Activated T-cell treated with anti-CD3 and anti-CD28 coated beads, Interleukin-2, amount 50 U/mL, for 1 hour (primary cell): ENCODE measurements around the gene MAN2B2.

Experiments used
- DNase-seq: peaks from one replicate; pipeline ENCODE4 v3.0.0-alpha.2; 2020

MAN2B2 gene

DNA sequence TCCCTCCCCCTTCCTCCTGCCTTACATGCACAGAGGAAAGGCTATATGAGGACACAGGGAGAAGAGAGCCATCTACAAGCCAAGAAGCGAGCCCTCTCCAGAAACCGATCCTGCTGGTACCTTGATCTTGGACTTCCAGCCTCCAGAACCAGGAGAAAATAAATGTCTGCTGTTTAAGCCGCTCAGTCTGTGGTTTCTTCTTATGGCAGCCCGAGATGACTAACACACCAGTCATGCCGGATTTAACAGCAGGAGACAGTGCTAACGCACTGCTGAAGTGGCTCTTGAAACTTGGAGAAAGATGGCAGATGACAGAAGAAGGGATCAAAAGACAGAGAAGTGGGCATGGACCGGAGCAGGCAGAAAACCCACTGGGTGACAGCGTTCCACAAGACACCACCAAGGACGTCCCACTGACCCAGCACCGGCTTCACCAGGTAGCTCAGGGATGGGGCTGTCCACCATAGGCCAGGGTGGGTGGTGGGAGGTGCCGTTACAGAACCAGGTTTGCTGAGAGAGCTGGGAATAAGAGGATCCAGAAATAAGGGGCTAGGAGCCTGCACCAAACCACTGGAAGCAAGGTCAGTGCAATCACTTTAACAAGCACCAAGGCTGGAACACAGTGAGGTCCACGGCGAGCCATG lies 6.2 kb upstream of the MAN2B2 start:
- no peak for DNase-seq

DNA sequence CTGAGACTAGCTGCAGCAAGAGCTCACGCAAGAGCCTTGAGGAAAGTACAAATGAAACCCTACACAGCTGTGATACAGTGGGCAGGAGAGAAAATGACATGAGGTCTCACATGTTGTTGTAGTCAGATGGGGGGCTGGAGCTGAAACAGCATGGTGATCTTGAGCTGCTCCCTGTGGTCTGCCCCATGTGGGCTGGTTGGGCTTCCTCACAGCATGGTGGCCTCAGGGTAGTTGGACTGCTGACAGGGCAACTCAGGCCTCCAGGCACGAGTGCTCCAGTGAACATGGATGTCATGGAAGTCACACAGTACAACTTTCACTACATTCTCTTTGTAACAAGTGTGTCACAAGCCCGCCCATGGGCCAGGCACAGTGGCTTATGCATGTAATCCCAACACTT lies 3.4 kb upstream of the MAN2B2 start:
- no peak for DNase-seq

DNA sequence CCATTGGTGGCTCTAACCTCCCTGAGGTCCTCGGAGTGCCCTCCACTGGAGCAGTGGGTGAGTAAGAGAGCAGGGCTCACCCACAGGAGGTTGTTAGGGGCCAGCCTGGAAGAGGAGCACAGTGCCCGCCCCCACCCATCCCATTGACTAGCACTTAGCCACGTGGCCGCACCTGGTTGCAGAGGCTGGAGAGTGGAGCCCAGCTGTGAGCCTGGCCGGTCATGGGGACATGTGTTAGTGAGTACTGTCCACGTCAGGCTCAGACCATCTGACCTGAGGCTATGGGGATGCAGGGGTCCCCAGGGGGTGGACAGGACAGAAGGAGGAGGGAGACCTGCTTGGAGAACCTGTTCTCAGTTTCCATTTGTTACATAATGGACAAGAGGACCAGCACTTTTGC lies 1.4 kb upstream of the MAN2B2 start:
- DNase-seq = no peak

DNA sequence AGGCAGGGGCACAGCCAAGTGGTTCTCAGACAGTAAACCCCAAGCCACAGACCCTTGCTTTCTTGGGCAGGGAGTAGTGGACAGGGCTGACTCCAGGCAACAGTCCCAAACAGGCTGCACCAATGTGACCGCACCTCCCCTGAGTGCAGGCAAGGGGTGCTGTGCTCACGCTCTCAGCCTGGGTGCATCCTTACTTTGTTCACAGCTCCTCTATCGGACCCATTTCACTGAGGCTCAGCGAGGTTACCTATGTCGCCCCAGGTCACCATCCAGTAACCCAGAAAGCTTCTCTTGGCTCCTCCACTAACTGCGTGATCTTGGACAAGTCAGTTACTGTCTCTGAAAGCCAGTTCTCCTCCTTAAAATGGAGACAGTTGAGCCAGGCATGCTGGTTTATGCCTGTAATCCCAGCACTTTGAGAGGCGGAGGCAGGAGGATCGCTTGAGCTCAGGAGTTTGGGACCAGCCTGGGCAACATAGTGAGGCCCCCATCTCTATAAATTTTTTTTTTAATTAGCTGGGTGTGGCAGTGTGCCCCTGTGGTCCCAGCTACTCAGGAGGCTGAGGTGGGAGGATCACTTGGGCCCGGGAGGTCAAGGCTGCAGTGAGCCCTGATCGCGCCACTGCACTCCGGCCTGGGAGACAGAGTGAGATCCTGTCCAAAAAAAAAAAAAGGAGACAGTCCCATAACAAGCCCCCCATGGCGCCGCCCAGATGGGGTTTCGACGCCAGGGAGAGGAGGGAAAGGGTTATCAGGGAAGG lies 823 bp upstream of the MAN2B2 start:
- DNase-seq = no peak

DNA sequence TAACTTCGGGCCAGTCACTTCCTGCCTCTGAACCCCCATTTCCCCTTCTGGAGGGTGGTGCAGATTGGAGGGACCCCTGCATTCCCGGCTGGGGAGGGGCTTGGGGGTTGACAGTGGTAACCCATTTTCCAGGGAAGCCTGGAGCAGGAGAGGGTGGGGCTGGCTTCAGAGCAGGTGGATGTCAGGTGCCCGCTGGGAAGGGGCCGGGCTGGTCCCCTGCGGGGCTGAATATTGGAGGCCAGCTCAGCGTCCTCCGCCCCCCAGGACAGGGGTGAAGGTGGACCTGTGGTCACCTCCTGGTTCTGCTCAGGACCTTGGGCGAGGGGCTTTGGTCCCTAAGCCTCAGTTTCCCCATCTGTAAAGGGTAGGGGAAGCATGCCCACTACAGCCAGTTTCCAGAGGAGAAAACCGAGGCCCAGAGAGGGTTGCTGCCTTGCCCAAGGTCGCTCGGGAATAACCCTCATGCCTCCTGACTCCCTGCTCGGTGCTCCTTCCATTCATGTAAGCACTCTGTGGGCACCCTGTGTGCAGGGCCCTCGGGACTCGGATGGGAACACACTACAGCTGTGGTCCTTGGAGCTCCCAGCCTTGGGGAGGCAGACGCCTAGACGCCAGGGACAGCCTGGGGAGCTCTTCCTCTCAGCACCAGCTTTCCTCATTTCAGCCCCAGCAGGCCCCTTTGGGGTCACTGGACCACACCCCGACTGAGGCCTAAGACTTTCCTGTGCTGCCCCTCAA lies 683 bp downstream of the MAN2B2 start:
- DNase-seq = no peak

DNA sequence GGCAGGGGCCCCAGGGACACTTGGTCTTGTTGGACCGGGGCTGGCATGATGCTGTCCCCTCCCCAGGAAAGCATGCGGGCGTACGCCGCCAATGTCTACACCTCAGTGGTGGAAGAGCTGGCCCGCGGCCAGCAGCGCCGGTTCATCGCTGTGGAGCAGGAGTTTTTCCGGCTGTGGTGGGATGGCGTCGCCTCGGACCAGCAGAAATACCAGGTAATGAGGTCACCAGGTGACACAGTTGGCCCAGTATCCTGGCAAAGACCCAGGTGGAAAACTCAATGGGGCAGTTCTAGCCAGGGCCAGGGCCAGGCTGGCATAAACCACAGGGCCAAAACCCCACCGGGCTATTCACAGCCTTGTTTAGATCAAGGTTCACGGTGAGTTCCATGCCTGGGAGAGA lies 1.5 kb downstream of the MAN2B2 start:
- DNase-seq = no peak

DNA sequence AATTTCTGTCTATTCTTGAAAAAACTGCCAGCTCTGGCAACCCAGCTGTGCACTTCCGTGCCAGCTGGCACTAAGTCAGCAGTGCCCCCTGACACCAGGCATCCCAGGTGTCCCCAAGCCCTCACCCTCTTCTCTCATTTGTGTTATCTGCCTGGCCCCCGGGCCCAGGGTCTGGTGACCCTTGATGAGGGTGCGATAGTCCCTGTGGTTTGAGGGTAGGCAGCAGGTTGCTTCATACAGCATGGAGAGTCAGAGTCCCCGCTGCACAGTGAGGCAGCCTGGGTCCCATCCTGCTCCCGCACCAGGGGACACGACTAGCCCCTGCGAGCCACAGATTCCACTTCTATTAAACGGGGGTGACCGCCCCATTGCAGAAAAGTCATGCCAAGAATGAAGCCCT lies 1.9 kb downstream of the MAN2B2 start:
- DNase-seq = no peak

DNA sequence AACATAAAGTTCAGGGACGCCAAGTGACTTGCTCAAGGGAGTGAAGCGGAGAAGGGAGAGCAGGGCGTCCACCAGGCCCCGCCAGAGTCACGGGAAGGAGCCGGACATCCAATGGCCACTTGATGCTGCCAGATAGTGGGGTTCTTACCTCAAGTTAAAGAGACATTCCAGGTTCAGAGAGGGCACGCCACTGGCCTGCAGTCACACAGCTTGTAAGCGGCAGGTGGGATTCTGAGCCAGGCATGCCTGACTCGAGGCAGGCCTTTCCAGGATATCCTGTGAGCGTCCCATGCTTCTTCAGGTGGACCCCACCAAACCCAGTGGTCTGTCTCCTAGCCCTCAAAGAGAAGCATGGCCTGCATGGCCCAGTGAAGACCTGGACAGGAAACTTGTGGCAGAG lies 2.4 kb downstream of the MAN2B2 start:
- no peak for DNase-seq

DNA sequence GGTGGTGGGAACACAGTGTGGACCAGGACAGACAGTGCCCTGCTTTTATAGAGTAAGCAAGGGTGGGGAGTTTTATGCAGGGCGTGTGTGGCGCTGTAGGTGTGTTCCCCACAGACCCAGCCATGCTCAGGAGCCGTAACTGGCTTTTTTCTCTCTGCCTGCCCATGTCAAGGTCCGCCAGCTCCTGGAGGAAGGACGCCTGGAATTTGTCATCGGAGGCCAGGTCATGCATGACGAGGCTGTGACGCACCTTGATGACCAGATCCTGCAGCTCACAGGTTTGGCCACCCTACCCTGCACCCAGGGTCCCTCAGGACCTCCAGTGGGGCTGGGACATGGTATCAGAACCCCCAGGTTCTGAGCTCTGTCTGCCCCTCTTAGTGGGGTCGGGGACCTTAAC lies 3.2 kb downstream of the MAN2B2 start:
- no peak for DNase-seq

DNA sequence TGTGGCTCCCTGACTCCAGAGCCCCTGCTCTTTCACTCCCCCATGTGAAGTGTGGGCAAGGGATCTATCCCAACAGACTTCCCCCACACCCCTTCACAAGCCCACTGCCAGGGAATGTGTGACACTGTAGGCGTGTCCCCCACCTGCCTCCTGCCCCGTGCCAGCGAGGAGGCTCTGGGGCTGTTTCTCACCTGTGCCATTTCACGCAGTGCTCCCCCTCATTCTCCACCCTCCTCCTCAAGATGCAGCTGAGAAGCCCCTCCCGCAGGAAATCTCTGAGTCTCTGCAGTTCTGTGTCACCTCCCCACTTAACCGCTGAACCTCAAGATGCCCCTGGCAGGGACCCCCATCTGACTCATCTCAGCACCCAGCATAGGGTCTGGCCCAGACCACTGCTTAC lies 5.4 kb downstream of the MAN2B2 start:
- no peak for DNase-seq

DNA sequence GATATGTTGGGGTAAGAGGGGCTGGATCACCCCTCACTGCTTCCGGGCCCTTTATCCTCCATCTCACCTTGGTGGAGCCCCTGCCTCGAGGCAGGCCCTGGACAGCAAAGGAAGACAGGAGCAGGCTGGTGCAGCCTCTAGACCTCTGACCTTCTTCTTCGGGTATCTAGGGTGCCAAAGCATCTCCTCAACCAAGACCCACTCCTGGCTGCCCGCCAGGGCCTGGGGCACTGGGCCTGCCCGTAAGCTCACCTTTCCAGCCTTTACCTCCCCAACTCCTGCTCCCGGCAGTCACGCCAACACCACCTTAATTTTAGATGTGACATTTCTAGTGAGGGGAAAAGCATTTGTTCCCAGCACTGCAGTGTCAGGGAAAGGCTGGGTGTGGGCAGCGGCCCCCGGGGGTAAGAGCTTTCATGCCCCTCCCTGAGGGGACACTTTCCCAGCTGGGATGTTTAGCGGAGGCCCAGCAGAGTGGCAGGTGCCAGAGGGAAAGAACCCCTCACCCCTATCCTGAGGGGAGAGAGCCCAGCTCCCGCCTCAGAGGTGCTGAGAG lies 6.7 kb downstream of the MAN2B2 start:
- DNase-seq = no peak

DNA sequence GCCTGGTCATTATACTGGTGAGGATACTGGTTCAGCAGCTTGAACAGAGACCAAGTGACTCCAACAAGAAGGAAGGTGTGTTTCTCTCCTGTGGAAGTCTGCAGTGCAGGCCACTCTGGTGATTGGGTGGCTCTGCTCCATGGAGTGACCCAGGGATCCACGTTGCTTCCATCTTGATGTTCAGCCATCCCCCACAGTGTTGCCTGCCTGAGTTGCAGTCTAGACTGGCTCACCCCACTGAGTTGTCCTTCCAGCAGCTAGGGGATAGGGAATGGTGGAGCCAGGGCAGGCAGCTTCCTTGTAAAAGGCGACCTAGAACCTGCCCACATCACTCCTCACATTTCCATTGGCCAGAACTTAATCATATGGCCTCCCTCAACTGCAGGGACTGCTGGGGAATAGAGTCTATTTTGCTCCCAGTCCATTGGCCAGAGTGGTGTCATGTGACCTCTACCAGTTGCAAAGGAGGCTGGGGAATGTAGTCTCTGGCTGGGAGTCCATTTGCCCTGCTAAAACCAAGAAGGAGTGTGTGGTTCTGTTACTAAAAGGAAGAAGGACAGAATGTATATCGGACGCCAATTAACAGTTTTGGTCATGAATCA lies 8.0 kb downstream of the MAN2B2 start:
- no peak for DNase-seq

DNA sequence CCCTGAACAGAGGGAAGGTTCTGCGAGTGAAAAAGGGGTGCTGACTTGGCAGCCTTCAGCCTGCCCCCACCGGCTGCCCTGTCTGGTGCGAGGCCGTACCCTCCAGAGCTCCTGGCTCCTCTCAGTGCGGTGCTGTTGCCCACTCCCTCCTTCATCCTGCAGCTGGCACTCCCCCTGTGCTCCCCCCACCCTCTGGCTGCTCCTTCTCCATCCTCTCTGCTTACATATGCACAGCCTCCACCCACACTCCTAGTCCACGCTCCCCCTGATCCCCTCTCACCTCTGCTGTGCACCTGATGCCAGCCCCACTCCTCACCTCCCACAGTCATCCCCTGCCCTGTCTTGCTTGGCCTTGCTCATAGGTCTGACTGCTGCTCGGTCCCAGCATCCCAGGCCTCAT lies 9.9 kb downstream of the MAN2B2 start:
- DNase-seq = no peak

DNA sequence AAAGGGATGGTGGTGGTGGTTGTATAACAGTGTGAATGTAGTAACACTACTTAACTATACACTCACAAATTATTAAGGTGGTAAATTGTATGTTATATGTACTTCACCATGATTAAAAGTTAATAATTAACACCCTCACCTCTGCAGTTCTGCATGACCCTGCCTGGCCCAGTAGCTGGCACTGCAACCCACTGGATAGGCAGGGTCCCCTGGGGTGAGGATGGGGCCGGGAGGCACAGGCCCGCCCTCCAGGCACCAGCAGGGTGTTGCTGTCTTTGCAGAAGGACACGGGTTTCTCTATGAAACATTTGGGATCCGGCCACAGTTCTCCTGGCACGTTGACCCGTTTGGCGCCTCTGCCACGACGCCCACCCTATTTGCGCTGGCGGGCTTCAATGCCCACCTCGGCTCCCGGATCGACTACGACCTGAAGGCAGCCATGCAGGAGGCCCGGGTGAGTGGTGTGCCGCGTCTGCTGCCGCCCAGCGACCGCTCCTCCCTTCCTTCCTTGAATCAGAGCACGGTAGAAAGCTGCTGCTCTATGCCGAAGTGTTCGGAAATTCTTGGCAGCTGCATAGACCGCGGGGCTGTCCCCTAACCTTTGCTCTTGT lies 11.8 kb downstream of the MAN2B2 start:
- no peak for DNase-seq

DNA sequence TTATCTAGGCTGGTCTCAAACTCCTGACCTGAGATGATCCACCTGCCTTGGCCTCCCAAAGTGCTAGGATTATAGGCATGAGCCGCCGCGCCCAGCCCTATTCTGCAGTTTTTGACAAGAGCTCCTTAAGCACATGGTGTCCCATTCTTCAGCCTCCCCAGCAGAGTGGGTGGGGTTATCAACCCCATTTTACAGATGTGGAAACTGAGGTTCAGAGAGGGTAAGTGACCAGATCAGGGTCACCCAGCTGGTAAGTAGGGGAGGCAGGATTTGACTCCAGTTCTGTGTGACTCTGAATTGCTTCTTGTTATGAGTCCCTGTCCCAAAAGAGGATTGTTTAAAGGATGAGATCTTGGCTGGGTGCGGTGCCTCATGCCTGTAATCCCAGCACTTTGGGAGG lies 14.5 kb downstream of the MAN2B2 start:
- DNase-seq = no peak

DNA sequence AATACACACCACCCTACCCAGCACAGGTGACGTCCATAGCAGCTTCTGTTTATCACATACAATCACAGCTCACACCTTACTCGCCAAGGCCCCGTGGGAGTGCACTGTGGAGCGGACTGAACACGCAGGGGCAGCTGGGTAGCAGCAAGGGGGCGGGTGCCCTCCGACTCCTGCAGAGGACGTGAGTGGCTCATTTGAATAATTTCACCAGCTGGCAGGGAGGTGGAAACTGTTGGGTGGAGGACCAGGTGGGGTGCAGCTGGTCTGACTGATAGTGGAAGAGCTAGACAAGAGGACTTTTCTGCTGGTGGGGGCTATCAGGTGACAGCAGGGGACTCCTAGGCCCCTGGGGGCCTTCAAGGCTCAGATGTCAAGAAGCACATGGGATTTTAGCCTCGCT lies 16.3 kb downstream of the MAN2B2 start:
- DNase-seq = no peak

DNA sequence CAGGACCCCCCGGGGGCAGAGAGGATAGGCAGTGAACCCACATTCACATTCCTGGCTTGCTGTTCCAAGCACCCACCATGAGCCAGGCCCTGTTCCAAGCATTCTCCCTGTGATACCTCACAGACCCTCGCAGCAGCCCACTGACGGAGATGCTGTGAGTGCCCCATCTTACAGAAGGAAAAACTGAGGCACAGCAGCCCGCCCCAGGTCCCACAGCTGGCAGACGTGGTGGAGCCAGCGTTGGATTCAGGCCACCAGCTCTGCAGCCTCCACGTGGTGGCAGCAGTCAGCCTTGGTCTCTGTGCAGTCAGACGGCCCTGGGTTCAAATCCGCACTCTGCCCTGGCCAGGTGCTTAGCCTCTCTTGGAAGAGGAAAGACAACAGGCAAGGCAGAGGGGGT lies 16.8 kb downstream of the MAN2B2 start:
- DNase-seq = no peak

DNA sequence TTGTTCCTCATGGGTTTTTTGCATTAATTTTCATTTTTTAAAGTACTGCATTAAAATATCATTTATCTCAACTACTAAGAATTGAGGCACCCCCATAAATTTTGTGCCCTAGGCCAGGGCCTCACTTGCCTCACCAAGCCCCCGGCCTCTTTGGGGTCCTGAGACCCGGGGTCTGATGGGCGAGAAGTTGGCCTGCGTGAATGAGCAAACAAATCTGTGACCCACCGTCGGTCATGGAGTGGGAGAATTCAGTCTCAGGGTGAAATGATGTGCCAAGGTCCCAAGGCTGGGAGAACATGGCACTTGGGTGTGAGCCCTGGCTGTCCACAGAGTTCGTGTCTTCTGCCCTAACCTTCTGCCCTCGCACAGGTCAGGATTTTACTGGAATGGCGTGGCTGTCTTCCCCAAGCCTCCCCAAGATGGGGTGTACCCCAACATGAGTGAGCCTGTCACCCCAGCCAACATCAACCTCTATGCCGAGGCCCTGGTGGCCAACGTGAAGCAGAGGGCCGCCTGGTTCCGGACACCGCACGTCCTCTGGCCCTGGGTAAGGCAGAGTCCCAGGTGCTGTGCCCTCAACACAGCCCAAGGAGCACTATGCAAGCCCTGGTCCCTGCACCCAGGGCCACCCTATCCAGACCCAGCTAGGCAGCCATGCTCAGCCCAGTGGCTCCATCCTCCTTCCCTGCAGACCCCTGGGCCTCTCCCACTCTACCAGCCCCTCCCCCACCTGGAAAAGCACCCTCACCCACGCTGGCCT lies 18.0 kb downstream of the MAN2B2 start:
- no peak for DNase-seq

DNA sequence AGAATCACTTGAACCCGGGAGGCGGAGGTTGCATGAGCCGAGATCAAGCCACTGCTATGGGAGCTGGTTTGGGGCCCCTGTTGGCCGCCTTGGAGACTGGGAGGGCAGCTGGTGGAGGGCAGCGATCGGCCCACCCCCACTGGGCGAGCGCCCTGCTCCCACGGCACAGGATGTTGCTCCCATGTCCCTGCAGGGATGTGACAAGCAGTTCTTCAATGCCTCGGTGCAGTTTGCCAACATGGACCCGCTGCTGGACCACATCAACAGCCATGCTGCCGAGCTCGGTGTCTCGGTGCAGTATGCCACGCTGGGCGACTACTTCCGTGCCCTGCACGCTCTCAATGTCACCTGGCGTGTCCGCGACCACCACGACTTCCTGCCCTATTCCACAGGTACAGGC lies 19.4 kb downstream of the MAN2B2 start:
- no peak for DNase-seq

DNA sequence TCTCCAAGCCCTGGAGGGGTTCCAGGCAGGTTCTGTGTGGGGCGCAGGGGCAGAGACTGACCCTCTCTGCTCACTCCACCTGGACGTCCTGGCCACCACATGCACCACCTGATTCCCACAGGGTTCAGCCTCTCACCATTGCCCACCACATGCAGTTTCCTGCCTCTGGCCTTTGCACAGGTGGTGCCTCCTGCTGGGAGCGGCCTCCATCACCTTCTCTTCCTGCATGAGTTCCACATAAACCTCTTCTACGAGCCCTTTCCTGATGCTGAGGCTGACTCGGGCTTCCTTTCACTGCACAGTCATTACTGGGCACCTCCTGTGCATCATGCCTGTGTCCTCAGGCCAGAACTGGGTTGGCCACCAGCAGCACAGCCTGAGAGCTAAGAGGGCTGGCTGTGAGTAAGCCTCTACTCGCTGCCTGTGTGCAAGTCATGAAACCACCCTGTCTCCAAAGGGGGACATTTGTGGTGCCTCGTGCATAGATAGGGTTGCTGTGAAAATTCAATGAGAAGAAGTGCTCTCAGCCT lies 19.9 kb downstream of the MAN2B2 start:
- no peak for DNase-seq

DNA sequence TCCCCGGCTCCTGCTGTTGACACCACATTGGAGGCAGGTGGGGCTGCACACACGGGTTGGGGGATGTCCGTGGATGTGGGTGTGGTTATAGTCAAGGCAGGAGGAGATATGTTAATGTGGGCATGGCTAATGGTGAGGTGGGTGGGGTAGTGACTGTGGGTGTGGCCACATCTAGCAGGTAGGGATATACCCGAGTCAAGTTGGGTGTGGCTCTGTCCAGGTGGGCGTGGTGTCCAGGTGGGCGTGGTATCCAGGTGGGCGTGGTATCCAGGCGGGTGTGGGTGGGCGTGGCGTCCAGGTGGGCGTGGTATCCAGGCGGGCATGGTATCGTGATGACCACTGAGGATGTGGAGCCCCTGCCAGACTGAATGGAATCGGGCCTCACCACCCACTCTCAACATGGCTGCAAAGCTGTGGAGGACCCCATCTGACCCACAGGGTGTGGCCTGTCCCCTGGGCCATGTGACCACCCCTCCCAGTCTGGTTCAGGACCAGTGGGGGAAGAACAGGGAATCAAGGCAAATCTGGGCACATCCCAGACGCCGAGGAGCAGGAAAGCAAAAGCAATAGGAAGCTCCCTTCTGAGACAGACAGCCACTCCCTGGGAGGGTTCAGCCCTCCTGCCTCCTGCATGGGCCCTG lies 21.0 kb downstream of the MAN2B2 start:
- DNase-seq = no peak

DNA sequence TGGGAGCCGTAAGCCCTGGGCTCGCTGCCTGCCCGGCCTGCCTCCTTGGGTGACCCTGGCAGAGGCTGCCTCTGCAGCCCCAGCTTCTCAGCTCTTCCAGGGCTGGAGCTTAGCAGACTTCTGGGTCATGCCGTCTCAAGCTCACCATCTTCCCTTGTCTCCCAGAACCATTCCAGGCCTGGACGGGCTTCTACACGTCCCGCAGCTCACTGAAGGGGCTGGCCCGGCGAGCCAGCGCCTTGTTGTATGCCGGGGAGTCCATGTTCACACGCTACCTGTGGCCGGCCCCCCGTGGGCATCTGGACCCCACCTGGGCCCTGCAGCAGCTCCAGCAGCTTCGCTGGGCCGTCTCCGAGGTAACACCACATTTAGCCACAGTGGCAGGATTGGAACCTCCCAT lies 22.0 kb downstream of the MAN2B2 start:
- DNase-seq = no peak
